GM19463 (cell line): ENCODE measurements around the gene SLC36A2.

Experiments
- ATAC-seq: cut with Tn5 transposase; IDR thresholded peaks from one replicate; pipeline ENCODE4 v1.9.1; 2021; ENCODE audit warnings: mild to moderate bottlenecking, moderate library complexity; ENCODE audit not compliant: unreplicated experiment

SLC36A2 gene

DNA sequence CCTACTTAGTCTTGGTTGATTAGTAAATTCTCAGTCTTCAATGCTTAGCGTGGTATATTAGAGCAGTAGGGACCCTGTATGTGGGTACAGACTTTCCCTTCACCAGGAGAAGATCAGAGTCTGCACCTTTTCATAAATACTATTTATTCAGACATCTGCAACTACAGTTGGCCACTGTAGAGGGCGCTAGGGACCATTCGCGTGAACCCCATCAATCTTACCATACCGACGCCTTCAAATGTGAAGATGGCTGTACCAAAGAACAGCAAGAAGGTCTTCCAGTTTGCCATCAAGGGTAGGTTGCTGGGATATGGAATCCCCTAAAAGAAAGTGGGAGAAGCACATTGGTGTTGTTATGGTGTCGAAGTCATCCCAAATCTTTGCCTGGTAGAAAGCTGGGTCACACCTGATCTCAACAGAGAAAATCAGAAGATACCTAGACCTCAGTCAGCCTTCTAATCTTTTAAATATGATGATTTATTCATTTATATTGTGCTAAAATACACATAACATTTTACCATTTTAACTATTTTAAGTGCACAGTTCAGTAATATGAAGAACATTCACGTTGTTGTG, 62.9 kb downstream of the SLC36A2 start:
- no peak for ATAC-seq

DNA sequence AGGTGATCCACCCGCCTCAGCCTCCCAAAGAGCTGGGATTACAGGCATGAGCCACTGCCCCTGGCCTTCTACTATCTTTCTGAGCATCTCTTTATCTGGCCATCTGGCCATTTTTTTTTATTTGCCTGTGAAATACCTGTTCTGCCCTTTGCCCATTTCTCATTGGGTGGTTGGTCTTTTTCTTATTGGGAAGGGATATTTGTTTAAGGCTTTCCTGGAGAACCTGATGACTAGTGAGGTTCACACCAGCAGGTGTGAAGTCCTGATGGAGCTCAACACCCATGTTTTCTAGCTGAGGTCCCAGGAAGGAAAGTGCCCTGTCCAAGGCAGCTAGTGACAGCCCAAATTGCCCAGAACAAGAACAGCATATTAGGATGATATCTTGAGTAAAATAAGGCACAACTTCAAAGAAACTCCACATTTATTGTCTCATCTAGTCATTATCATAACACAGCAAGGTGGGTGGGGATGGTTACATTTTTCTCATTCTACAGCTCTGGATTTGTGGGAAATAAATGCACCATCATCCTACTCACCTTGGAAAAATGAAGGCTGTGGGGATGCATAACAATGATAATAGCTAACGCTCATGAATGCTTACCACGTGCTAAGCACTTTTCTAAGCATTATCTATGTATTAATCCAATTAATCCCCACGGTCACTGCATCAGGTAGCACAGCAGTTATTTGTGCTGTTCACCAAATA, 64.1 kb downstream of the SLC36A2 start:
- no peak for ATAC-seq

DNA sequence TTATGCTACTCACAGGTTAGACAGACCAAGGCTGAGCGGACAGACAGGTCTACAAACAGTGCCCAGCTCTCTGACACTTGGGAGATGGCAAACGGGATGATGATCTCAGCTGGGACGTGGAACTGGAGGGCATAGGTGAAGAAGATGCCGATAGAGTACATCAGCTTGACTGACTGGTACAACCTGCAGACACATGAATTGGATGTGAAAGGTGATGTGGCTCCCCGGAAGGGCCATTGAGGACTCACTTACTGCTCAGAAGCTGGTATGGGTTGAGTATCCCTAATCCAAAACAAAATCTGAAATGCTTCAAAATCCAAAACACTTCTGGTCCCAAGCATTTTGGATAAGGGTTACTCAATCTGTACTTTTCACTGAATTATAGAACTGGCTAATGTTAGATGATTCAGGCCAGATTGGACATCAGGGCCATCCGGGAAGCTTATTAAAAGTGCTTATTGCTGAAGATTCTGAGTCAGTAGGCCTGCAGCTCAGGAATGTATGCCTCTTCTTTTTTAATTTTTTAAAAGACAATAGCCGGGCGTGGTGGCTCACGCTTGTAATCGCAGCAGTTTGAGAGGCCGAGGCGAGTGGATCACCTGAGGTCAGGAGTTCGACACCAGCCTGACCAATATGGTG, 66.2 kb downstream of the SLC36A2 start:
- no peak for ATAC-seq

DNA sequence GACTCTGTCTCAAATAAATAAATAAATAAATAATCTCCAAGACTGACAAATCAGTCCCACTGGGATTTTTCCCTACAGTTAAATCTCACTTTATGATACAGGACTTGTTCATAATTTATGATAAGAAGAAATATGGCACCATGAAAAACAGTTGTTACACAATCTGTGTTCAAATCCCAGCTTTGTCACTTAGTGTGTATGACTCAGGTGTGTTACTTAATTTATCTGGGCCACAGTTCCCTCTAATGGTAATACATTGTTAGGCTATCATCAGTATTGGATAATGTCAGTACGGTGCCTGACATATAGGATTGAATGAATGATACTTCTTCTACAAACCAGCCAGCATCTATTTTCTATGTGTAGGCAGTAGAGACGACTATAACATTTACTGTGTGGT, 66.9 kb downstream of the SLC36A2 start:
- ATAC-seq, result no peak

DNA sequence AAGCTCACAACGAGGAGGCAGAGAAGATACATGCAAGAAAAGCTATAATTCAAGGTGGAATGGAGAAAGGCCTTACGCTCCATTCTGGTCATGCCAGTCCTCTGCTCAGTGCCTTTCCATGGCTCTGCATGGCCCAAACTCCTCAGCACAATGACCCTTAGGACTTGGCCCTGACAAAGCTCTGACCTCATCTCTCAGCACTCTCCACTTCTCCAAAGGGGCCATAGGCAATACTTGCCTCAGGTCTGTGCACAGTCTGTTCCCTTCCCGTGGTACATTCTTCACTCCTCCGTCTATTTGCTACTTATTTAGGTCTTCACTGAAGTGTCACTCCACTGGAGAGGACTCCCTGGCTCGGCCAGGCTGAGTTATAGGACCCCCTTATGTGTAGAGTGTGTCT, 68.5 kb downstream of the SLC36A2 start:
- no peak for ATAC-seq

DNA sequence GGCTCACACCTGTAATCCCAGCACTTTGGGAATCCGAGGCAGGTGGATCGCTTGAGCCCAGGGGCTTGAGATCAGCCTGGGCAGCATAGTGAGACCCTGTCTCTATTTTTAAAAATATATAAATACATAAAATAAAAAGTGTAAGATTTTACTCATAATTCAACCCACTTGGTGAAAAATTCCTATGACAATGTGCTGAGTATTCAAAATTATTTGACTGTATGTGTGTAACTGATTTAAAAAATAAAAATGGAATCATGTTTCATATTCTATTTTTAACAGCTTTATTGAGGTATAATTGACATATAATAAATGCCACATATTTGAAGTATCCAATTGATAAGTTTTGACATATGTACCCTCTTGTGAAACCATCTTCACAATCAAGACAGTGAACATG, 71.6 kb downstream of the SLC36A2 start:
- ATAC-seq, result no peak

DNA sequence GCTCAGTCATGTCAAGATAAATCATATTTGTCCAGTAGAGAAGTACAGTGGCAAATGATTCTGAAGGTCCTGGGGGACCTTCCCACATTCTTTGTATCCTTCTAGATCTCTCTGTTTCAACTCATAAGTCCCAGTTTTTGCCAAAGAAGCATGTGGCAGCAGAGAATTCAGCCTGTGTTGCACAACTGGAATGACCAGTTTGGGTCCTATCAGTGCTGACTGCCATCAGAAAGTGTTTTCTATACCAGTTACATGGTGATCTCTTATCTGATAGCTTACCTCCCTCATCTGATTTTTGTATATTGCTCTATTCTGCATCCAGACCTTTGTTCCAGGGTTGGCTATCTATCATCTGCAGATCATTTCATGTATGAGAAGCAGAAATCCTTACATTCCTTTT, 72.7 kb downstream of the SLC36A2 start:
- no peak for ATAC-seq

DNA sequence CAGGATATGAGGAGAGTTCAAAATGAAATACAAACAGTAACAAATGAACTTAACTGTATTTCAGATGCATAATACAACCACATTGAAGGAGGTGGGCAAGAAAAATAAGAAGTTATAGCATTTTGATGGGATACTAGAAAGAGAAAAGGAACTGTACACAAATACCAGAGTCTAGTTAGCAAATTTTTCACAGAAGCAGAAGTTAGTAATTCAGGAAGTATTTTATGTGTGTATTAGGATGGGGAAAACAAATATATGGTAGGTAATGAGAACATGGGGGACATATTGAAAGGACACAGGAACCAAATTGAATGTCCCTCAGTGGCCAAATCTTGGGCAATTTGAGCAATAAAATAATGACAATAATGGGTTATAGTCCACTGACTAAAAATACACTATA, 76.0 kb downstream of the SLC36A2 start:
- no peak for ATAC-seq

DNA sequence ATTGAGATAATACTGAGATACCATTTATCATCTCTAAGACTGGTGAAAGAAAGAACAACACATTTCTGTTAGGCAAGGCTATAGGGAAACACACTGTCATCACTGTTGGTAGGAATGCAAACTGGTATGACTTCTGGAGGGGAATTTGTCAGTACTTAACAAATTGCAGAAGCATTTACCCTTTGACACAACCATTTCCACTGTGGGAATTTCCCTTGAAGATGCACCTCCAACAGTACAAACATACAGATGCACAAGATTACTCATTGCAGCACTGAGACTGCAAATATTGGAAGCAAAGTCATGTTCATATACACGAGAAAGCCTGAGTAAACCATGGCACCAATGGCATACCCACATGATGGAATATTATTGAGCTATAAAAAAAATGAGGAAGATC, 76.8 kb downstream of the SLC36A2 start:
- peak; percentile 96 for ATAC-seq

DNA sequence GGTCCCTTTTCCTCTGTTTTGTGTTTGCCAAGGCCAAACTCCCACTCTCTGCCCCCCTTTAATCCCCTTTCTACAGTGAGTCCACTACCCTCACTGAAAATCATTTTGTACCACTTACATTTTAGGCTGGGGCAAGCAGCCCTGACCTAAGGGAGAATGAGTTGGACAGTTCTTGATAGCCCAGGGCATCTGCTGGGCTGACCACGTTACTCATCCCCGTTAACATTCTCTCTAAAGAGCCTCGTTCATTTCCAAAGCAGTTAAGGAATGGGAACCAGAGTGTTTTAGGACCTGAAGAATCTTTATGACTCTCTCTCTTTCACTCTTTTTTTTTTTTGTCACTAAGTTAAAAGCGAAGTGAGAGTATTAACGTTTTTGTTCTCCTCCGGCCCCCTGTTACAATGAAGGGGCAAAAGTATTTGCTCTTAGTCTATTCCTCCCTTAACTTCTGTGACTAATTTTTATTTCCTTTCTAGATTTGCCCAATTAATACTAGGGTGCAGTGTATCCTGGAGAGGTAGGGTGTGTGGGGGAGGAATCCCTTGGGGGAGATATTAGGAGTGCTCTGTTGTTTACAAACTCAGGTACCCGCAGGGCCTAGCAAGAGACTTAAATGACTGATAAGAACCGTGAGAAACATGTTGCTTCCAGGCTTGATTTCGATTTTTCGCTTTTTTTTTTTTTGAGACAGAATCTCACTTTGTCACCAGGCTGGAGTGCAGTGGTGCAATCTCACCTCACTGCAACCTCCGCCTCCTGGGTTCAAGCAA, 79.7 kb downstream of the SLC36A2 start:
- ATAC-seq, result no peak
